G401 (cell line): Measurements from ENCODE around the gene NHERF1. TPM values are rescaled to one million over a fixed set of nuclear protein-coding genes. Genes with fewer than 3 reads are reported as not detected.

ENCODE experiments used
- DNase-seq: peaks from one replicate; pipeline ENCODE4 v3.0.0-alpha.2; 2015; ENCODE audit warnings: low spot score
- in situ Hi-C: cut with HindIII; loops from 2 replicates; pipeline ENCODE4 v1.10.0; 2016; ENCODE audit warnings: low sequenced_read_pairs, mixed read lengths
- total RNA-seq: library from RNA; depleted of rRNA; stranded (reverse); fragments of >200 nt; shearing (Covaris generic); gene quantifications from 2 replicates; pipeline ENCODE4 v1.2.3, GENCODE V29; 2014; rRNA removed

Gene NHERF1
- total RNA-seq, 1 experiment from 2014 or later = 90.0 TPM

DNA sequence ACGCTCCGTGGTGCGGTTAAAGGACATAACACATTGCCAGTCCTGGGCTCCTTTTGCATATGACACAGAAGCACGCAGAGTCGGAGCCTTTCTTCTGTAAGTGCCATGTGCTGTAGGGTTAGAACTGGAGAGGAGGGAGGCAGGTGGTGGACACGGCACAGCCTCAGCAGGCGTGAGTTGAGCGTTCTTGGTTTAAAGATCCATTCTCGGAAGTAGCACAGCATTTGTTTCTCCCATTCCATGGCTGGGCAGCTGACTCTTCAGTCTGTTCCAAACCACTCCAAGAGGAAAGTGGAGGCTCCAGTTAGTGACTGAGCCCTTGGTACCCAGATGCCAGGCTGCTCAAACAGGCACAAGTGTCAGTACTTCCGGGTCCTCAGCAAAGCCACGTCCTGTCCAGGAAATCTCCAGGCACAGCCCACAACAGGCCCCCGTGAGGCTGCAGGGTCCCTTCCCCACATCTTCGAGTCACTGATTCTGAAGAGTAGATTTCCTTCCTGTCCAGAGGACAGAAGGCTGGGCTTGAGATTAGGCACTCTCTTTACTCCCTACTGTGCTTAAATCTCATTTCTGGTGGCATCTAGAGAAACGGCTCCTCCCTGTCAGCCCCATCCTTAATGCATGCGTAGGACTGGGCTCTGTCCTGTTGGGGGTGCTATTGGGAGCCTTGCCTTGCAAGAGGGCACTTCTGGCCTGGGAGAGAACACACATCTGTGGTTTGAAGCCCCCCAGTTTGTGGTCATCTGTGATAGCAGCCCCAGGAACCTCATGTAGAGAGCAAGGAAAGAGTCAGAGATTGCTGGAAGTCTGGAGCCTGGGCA lies 67.3 kb downstream of the NHERF1 start:
- DNase-seq = peak; percentile 58
- in situ Hi-C loops = no loop called here

DNA sequence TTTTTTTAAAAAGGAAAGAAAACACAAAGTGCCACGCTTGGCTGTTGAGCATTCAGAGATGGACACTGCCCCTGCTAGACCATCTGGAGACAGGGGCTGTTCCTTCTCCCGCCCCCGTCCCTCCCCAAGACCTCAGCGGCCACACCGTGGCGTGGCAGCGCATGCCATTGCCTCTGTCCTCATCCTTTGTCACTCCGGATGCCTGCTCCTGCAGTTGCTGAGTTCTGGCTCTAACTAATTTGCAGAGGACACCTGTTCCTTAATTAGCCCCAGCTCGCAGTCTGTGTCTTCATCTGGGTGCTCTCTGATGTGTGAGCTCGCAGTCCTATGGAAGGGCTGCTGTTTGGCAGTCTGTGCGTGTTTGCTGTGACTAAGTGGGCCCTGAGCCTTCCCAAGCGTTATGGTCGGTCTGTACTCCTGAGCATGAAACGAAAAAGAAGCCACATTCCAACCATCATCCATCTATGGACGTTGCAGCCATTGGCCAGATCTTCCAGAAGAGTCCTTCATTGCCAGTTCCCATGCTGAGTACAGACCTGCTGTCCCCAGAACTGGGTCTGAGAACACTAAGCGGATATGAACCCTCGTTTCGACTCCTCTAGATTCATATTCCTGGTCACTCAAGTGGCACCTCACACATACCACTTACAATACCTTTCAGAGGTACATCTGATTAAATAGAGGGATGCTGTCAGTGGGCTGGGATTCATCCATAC lies 68.6 kb downstream of the NHERF1 start:
- in situ Hi-C loops = no loop called here
- DNase-seq = peak; percentile 77

GRCh38 chr17:74818291-74818938 lies 70.0 kb downstream of the NHERF1 start:
- DNase-seq = no peak
- in situ Hi-C loops = no loop called here

Other genes starting within 250 kb of the NHERF1 start
- not detected in 2 replicates for gene CD300LB, start 217.2 kb upstream of the NHERF1 start, total RNA-seq
- gene CD300C, start 202.5 kb upstream of the NHERF1 start, total RNA-seq = not detected in 2 replicates
- gene CD300H, start 181.1 kb upstream of the NHERF1 start, total RNA-seq = not detected in 2 replicates
- not detected in 2 replicates for gene CD300LD, start 156.3 kb upstream of the NHERF1 start, total RNA-seq
- gene CD300E, start 124.9 kb upstream of the NHERF1 start, total RNA-seq = not detected in 2 replicates
- gene CD300LF, start 35.7 kb upstream of the NHERF1 start, total RNA-seq = not detected in 2 replicates
- 1.4 and 4.2 TPM in 2 replicates for gene RAB37, start 11.4 kb upstream of the NHERF1 start, total RNA-seq
- gene NAT9, start 27.7 kb downstream of the NHERF1 start, total RNA-seq = 31.0 and 32.7 TPM in 2 replicates
- 0.37 and 1.3 TPM in 2 replicates for gene GRIN2C, start 111.3 kb downstream of the NHERF1 start, total RNA-seq
- gene FDXR, start 124.4 kb downstream of the NHERF1 start, total RNA-seq = 120 and 154 TPM in 2 replicates
- not detected in 2 replicates for gene FADS6, start 145.0 kb downstream of the NHERF1 start, total RNA-seq
- 1.4 and 1.9 TPM in 2 replicates for gene USH1G, start 174.6 kb downstream of the NHERF1 start, total RNA-seq
- not detected in 2 replicates for gene OTOP2, start 175.6 kb downstream of the NHERF1 start, total RNA-seq
- gene OTOP3, start 187.3 kb downstream of the NHERF1 start, total RNA-seq = not detected in 2 replicates
- 2.1 and 4.7 TPM in 2 replicates for gene HID1, start 224.1 kb downstream of the NHERF1 start, total RNA-seq
- 21.8 and 24.4 TPM in 2 replicates for gene CDR2L, start 239.0 kb downstream of the NHERF1 start, total RNA-seq